GM21529 (cell line): Measurements from ENCODE around the gene ATG16L2.

Experiments
- ATAC-seq: cut with Tn5 transposase; IDR thresholded peaks from one replicate; pipeline ENCODE4 v1.9.1; 2021; ENCODE audit not compliant: unreplicated experiment

Gene ATG16L2, protein sequence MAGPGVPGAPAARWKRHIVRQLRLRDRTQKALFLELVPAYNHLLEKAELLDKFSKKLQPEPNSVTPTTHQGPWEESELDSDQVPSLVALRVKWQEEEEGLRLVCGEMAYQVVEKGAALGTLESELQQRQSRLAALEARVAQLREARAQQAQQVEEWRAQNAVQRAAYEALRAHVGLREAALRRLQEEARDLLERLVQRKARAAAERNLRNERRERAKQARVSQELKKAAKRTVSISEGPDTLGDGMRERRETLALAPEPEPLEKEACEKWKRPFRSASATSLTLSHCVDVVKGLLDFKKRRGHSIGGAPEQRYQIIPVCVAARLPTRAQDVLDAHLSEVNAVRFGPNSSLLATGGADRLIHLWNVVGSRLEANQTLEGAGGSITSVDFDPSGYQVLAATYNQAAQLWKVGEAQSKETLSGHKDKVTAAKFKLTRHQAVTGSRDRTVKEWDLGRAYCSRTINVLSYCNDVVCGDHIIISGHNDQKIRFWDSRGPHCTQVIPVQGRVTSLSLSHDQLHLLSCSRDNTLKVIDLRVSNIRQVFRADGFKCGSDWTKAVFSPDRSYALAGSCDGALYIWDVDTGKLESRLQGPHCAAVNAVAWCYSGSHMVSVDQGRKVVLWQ

DNA sequence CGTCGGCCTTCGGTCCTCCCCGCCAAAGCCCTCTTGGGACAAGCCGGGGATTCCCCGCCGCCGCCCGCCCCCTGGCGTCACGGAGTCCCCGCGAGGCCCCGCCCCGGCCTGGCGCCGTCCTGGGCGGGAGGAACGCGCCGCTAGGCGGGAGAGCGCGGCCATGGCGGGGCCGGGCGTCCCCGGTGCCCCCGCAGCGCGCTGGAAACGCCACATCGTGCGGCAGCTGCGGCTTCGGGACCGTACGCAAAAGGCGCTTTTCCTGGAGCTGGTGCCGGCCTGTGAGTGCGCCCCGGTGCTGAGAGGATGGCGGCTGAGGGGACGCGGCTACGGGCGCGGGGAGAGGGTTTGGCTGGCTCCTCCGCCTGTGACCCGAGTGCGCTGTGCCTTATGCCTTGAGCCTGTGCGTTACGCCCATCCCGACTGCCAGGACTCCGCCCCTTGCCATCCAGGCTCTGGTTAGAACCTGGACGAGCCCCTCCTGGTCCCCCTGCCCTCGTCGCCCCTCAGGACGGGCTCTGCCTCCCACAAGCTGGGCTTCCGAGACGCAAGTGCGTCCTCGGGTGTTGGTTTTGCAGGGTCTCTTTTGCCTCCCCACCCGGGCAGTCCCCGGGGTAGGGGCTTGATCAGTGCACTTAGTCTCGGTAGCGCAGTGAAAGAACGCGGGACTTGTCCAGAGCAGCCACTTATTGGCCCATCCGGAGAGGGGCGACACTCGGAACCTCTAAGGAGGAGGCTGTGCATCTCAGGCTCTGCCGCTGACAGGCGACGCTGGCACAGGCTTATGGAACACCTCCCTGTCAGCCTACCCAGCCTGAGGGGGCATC is at the start of gene ATG16L2:
ATG16L2 (plus strand) TSS at position 126 of the 824 bp plus-strand sequence; CDS start at position 161, 35 bp downstream.
- ATAC-seq = peak; percentile 49

DNA sequence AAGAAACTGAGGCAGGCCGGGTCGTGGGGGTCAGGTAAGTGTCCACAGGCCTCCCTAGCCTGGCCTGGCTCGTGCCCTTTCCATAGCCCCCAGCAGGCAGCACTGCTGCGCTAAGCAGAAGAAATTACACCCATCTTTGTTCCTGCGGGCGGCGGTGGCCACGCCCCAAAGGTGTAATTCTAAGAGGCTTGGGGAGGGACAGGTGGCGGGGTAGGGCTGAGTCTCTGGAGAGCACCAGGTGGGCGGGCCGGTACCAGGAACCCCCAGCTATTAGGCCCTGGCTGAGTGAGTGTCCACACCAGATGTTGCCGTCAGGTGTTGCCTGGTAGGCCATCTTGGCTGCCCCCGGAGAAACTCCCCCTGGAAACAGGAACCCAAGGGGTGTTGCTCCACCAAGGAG is 49.7 kb upstream of the ATG16L2 start:
- no peak for ATAC-seq

DNA sequence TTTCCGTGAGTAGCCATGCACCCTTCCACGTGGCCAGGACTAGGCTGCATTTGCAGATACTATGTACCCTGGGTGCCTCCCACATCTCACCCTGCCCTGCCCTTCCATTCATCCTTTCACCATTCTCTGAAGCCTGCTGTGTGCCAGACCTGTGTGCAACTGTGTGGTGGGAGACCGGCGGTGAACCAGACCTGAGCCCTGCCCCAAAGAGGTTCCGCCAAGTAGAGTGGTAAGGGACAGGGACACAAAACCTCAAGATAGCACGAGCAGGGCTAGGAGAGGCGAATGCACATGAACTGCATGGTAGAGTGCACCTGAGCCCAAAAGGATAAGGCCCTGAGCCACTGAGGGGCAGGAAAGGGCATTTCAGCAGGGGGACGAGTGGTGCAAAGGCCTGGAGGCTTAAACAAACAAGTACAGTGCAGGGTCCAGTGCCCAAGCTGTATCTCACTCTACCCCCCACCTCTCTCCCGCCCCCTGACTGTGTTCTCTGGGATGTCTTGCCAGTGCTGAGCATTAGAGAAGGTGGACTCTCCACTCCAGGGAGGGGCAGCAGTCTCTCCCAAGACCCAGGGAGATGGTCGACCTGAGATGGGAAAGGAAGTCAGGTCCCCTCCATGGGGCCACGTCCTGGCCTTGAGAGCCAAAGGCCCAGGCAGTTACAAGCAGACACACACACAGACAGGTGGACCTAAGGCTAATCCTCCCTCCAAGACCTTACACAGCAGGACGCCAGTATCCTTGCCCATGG is 47.9 kb upstream of the ATG16L2 start:
- ATAC-seq = no peak

DNA sequence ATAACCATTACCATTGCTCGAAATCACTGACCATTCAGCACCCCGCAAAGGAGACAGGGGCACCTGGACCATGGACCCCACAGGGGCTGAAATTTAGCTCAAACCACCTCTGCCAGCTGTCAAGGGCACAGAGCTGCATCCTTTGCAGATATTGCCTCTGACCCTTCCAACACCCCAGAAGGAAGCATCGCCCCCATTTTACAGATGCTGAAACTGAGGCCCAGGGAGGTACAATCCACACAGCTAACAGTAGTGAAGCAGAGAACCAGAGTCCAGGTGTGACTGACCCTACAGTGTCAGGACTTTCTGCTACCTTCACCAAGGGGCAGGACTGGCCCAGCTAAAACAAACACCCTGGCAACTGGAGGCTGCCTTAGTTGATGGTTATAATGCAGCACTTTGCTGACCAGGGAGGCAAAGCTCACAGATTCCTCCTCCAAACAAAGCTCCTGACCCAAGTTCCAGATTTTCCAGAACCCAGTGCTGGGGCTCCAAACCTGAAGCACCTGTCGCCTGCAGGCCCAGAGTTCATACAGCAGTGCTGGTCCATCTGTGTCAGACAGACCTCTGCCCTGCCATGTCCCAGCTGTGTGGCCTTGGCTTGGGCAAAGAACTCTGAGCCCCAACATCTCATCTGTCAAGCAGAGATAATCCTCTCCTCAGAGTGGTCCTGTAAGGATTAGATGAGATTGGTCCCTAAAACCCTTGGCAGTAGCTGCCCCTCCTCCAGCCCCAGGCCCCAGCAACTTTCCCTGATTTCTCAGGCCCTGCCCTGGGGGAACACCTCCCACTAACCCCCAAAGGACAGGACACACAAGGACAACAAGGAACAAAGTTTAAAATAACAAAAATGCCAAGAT is 46.8 kb upstream of the ATG16L2 start:
- ATAC-seq = no peak

DNA sequence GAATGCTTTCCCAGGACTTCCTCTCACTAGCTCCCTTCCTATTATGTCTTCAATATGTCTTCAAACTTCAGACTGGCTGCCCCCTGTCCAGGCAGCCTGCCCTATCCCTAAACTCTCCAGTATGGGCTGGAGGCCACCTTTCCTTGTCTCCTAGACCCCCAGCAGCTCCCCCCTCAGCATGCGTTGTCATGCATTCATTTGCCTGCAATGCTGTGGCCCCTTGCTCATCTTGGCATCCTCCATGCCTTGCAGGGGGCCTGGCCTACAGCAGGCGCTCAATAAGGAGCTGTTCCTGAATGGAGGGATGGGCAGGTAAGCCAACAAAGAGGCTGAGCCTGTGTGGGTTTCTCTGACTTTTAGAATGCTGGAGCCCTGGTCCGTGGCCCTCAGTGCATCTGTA is 45.6 kb upstream of the ATG16L2 start:
- ATAC-seq = no peak

DNA sequence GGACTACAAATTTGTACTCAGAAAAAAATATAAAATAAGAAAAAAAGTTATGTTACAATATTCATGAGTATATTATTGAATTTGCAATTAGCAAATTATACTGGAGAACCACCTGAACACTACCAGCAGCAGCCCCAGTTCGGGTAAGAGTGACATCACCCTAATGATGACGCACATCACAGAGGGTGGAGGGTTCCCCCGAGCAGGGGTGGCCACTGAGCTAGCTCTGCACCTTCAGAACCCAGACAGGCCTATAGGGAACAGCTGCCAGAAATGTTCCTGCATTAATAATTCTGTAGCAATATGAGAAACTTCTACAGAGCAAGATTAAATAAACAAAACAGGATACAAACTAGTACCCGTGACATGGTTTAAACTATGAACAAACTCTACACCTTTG is 44.5 kb upstream of the ATG16L2 start:
- ATAC-seq = no peak

DNA sequence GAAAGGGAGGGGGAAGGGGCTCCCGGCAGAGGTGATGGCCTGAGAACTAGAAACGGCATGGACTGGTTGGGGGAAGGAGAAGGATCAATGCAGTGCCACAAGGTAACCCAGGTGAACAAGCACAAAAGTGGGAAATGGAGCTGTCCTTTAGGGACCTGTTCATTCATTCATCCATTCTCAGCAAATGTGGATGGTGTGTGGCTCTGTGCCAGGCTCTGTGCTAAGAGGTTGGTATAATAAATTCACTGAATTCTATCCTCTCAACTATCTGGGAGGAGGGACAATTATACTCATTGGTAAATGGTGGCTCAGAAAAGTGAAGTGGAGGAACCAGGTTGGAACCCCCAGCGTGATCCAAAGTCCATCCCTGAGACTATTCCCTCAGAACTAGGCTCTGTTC is 43.4 kb upstream of the ATG16L2 start:
- ATAC-seq = no peak

DNA sequence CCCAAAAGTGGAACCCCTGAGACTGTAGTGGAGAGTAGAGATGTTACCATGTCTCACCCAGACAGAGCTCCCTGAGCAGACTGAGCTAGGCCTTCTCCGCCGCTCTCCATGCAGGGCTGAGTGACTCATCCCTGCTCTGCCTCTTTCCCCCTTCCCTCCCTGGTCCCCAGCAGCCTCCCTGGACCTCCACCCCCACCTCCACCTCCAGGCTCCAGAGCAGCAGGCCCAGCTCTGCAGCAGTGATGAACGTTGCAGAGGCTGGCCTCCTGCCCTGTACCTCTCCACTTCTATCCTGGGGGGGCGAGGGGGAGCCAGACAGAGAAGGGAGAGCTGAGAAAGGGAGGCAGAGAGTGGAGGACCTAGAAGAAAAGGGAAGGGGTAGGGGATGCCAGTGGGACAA is 42.7 kb upstream of the ATG16L2 start:
- no peak for ATAC-seq

DNA sequence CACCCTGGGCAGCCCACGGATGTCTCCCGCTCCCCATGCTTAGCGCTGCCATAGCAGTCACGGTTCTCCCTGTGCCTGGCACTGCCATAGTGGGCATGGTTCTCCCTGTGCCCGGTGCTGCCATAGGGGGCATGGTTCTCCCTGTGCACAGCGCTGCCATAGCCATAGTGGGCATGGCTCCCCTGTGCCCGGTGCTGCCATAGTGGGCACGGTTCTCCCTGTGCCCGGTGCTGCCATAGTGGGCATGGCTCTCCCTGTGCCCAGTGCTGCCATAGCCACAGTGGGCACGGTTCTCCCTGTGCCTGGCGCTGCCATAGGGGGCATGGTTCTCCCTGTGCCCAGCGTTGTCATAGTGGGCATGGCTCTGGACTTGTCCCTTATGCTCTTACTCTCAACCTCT is 42.2 kb upstream of the ATG16L2 start:
- no peak for ATAC-seq

DNA sequence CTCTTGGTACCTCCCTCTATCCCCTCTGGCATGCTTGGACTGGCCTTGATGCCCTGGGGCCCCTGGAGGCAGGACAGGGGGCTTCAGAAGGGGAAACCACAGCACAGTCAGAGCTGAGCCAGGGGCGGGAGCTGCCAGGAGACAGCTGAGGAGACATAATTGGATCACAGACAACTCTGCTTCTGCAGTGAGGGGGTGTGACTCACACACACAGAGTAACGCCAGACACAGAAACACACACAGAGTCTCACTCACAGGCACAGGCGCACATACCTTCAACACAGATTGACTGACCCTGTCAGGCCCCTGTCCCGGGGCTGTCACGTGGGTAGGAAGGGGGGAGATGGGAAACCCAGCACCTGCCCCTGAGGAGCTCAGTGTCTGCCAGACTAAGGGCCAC is 40.9 kb upstream of the ATG16L2 start:
- ATAC-seq = no peak

DNA sequence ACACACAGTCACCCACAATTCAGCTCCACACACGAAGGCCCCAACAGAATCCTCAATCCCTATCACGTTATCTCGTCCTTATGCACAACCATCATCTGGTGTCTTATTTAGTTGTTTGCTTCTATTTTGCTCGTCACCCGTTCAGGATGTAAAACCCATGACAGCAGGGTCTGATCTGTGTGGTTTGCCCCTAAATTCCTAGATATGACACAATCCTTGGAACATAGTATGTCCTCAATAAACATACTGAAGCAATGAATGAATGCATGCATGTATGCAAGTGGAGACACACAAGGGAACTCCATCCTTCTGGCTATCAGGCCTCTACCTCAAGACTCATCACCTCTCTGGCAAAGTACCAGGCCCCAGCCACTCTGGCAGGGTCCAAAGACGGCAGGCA is 40.5 kb upstream of the ATG16L2 start:
- ATAC-seq = no peak

DNA sequence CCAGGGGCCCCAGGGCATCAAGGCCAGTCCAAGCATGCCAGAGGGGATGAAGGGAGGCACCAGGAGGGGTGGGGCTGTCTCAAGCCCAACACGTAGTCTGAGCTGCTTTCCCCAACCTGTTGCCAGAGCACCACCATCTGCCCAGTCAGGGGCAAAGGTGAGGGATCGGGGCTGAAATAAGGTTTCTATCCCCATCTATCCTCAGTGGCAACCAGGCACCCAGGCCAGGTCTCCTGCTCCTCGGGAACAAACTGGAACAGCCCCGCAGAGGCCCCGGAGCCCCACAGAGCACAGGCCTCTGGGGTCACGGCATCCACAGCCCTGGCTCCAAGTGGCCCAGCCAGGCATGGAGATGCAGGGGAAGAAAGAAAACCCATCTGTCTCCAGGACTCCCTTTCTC is 39.7 kb upstream of the ATG16L2 start:
- no peak for ATAC-seq

DNA sequence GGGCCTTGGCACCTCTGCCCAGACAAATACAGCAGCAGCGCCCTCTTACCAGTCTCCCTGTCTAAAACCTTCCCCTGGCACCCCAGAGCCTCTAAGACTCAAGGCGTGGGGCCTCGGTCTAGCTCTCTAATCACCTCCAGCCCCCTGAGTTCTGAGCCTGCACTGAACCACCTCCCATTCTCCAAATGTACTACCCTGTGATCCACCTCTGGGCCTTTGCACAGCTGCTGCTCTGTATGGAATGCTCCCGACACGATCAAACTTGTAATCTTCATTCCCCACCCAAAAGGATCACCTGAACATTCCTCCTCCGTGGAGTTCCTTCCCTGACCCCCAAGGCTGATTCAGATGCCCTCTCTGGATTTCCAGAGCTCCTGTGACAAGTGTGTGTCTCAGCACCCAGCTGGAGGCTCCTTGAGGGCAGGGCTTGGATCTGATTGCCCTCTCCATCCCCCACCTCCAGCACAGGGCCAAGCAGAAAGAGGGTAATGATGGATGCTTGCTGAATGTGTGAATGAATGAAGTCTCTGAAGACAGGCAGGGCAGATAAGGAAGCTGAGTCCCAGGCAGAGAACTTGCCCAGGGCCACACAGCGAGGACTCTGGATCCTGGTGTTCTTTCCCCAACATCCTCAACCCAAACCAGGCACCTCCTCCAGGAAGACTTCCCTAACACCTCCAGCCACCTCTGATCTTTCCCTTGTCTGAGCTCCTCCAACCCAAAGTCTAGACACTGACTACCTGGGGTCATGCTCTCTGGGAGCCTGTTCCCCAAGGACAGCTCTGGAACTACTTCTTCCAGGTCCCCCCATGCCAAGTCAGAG is 38.7 kb upstream of the ATG16L2 start:
- ATAC-seq = no peak

DNA sequence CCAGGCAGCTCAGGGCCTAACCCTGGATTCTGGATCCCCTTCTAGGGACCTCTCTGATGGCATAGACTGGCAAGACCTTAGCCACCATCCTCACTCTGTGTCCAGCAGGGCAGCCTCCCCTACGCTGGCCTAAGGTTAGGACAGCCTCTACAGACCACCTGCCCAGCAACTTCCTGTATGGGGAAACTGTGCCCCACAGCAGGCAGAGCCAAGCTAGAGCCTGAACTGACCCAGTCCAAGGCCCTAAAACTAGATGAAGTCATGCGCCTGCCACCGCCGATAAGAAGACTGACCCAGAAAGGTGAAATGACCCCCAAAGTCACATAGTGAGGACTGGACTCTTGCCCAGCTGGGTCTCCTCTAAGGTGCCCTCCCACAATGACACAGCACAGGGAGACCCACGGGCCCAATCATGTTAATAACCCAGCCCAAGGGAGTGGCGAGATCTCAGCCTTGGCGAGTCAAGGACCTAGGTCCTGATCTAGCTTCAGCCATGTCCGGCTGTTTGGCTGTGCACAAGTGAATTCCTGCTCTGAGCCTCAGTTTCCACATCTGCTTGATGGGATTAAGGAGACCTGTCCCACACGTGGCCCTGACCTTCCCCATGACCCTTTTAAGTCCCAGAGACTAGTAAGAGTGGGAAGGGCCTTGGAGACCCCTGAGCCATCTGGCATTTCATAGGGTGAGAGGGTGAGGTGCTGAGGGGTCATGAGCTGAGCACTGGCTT is 37.9 kb upstream of the ATG16L2 start:
- no peak for ATAC-seq

DNA sequence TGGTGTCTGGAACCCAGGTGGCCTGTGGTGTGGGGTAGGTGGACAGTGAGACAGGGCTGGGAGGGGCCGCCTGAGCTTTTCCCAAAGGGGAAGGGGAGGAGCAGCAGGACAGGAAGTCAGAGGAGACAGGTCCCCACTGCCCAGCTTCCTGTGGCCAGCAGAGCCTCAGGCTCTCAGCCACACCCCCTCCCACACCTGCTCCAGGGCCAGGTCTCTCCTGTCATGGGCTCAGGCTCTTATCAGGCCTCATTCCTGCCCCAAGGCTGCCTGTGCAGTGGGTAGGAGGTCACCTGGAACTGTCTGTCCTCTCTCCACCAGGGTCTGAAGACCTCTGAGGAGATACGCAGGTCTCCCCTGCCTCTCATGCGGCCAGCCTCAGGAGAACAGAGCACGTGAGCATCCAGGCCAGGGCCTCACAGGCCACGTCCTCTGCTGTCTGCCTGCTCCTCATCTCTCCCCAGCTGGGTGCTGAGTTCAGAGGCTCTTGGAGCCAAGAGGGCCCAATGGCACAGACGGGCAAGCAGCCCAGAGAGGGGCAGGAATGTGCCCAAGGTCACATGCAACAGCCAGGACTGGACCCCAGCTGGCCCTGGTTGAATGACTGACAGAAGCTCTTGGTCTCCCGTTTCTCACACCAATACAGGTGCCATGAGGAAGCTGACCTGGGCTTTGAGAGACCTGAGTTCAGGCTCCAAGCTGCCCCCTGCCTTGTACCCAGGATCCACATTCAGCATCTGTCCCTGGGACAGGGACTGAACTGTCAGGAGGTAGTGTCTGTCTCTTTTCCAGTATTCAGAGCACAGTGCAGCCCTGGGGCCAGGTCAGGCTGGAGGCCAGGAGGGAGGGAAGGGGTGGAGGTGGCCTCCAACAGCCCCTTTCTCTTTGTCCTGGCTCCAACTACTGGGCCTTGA is 37.1 kb upstream of the ATG16L2 start:
- no peak for ATAC-seq

DNA sequence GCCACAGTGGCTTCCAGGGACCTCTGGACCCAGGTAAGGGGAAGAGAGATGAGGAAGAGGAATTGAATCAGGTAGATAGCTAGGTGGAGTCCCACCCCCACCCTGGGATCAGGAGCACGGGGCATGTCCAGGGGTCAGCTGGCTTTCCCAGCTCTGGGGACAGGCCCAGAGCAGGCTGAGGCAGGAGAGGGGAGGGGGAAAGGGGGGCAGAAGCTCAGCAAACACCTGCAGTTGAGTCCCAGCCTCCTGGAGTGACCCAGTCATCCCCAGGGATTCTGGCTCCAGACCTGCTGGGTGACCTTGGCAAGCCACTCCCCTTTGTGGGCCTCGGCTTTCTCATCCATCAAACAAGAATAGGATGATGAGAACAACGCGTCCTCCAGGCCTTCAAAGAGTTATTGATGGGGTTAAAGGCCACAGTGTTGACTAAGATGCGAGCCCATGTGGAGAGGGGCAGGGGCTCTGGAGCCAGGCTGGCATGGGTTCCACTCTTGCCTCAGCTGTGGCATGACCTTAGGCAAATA is 36.4 kb upstream of the ATG16L2 start:
- no peak for ATAC-seq
